ENCODE results near the gene FCRL1. TPM values are rescaled to one million over a fixed set of nuclear protein-coding genes. Genes with fewer than 3 reads are reported as not detected.

The FCRL1 gene
- total RNA-seq, 1 experiment from 2014 or later: not detected

DNA sequence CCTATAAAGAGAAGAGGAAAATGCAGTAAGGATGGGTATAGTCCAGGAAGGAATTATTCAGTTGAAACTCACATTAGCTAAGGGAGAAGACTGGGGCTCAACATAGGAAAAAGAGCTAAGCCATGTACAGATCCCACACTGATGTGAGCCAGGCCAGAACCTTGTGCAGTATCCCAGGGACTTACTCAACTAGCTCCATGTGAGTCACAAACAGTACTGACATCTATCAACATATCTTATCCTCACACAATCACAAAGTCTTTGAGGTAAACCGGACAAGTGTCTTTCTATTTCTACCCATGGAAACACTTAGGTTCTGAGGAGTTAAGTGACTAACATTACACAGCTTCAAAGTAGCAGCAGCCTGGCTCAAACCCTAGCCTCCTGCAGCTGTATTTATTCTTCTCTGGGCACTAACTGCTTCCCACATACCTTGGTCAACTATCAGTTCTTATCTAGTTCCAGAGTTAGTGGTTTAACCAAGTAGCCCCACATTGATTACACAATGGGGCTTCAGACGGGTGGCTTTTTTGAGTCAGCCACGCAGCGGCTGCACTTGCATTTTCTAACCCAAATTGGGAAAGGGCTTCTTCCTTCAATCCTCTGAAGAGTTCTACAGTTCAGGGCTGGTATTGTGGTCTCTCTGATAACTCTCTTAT, 12.2 kb upstream of the FCRL1 start:
- no peaks in the 10 kb centered on the region for H3K36me3 Mint-ChIP-seq (ENCODE audit: insufficient read depth in 1 of 3, low read depth in 3 of 3)
- no peak overlapping the region for H3K9ac ChIP-seq (ENCODE audit: extremely low read depth, insufficient read length, low read length)
- no peak overlapping the region for H4K8ac ChIP-seq (replicated peaks; ENCODE audit: insufficient read length, low read depth, low read length)
- H3K14ac ChIP-seq (ENCODE audit: insufficient read depth, low read length): no peak overlapping the region
- H3K27ac Mint-ChIP-seq: no peak overlapping the region
- H4K5ac ChIP-seq (ENCODE audit: insufficient read length, low read depth, low read length): no peak overlapping the region
- H3K27ac ChIP-seq (ENCODE audit: insufficient read length, low read depth, low read length): no peak overlapping the region
- no CpG with 5 or more reads among the region's 4 CpGs for WGBS (ENCODE audit: extremely low coverage, insufficient read length, low lambda C conversion rate)
- no peak overlapping the region for H3T11ph ChIP-seq (ENCODE audit: low read length)
- H4K20me1 ChIP-seq (ENCODE audit: control insufficient read depth, insufficient read depth, insufficient read length): no peaks in the 10 kb centered on the region
- no peak overlapping the region for H3K56ac ChIP-seq (ENCODE audit: insufficient read length, low read depth, low read length)
- no peak overlapping the region for H4K91ac ChIP-seq (ENCODE audit: insufficient read length, low read depth, low read length)
- no peaks in the 10 kb centered on the region for H3K9me3 ChIP-seq (ENCODE audit: control insufficient read depth, low read depth, low read length)
- H3K23me2 ChIP-seq (ENCODE audit: insufficient read length, low read depth, low read length, poor library complexity, severe bottlenecking): no peaks in the 10 kb centered on the region
- peaks cover 2% of the 10 kb centered on the region for H3K27me3 Mint-ChIP-seq (ENCODE audit: low read depth)
- no peak for DNase-seq
- H3K4me1 Mint-ChIP-seq: no peaks in the 10 kb centered on the region
- no peak overlapping the region for H2BK15ac ChIP-seq (ENCODE audit: low read depth, low read length)
- no peak overlapping the region for H2AFZ ChIP-seq (ENCODE audit: low read length)
- H2BK12ac ChIP-seq (ENCODE audit: insufficient read length, low read depth, low read length): no peak overlapping the region
- no peak overlapping the region for H3K4me2 ChIP-seq (ENCODE audit: insufficient read depth, insufficient read length, low read length)
- H3K79me1 ChIP-seq (ENCODE audit: insufficient read depth, low read depth, low read length, poor library complexity, severe bottlenecking): no peaks in the 10 kb centered on the region
- H3K4ac ChIP-seq (ENCODE audit: low read depth, low read length): no peak overlapping the region
- no peak overlapping the region for H3K4me3 Mint-ChIP-seq
- no peaks in the 10 kb centered on the region for H3K9me3 Mint-ChIP-seq
- no peak overlapping the region for H3K18ac ChIP-seq (ENCODE audit: insufficient read length, low read depth, low read length)
- H2BK120ac ChIP-seq (ENCODE audit: low read depth, low read length, poor library complexity, severe bottlenecking): no peak overlapping the region
- H3K27me3 ChIP-seq (ENCODE audit: insufficient read depth, low read length): no peaks in the 10 kb centered on the region
- no peak overlapping the region for H2AK5ac ChIP-seq (ENCODE audit: insufficient read length, low read length)
- no peak overlapping the region for H2BK20ac ChIP-seq (ENCODE audit: low read depth, low read length, poor library complexity, severe bottlenecking)
- H2BK5ac ChIP-seq (ENCODE audit: insufficient read length, low read length): no peak overlapping the region
- no peak for TF ChIP-seq CTCF (conservative IDR thresholded peaks at IDR 0.05)
- H3K23ac ChIP-seq (ENCODE audit: insufficient read length, low read depth, low read length): no peak overlapping the region
- H3K4me1 ChIP-seq (ENCODE audit: insufficient read depth, low read length): no peaks in the 10 kb centered on the region
- H3K79me2 ChIP-seq (ENCODE audit: insufficient read depth, low read length): no peaks in the 10 kb centered on the region

Measured in H9 (cell line).